ENCODE measurements around the gene TRIM2. TPM values are rescaled to one million over a fixed set of nuclear protein-coding genes. Genes with fewer than 3 reads are reported as not detected.

TRIM2 gene
- total and polyA plus RNA-seq, 12 donors = 6.2 to 130 (median 47.8) TPM

DNA sequence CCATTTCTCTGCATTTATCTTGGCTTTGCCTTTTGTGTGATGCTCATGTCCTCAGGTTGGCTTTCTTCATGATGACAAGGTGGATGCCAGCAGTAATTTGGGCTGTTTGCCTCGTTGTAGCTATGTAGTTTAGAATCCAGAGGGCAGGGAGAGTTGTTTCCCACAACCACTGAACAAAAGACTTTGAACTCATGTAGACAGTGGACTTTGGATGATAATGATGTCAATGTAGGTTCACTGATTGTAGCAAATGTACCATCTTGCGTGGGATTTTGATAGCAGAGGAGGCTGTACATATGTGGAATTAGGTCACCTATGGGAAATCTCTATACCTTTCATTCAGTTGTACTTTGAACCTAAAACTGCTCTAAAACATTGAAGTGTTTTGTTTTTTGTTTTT is 181.5 kb downstream of the TRIM2 start:
- Histone ChIP-seq H3K4me1 (replicated peaks in 1 of 2) (no peaks in the 10 kb centered on the region), H3K27me3 (no peaks in the 10 kb centered on the region), H3K27ac (no peak overlapping the region), H3K9me3 (replicated peaks in 1 of 3) (no peaks in the 10 kb centered on the region), H3K4me3 (no peak overlapping the region), H3K36me3 (replicated peaks in 1 of 2) (no peaks in the 10 kb centered on the region)
- intact Hi-C loops (cut with DNase I) = no loop called here
- TF ChIP-seq, protein P1, sequence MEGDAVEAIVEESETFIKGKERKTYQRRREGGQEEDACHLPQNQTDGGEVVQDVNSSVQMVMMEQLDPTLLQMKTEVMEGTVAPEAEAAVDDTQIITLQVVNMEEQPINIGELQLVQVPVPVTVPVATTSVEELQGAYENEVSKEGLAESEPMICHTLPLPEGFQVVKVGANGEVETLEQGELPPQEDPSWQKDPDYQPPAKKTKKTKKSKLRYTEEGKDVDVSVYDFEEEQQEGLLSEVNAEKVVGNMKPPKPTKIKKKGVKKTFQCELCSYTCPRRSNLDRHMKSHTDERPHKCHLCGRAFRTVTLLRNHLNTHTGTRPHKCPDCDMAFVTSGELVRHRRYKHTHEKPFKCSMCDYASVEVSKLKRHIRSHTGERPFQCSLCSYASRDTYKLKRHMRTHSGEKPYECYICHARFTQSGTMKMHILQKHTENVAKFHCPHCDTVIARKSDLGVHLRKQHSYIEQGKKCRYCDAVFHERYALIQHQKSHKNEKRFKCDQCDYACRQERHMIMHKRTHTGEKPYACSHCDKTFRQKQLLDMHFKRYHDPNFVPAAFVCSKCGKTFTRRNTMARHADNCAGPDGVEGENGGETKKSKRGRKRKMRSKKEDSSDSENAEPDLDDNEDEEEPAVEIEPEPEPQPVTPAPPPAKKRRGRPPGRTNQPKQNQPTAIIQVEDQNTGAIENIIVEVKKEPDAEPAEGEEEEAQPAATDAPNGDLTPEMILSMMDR (IDR thresholded peaks at IDR 0.05) = no peak
- TF ChIP-seq POLR2A (IDR thresholded peaks at IDR 0.05) = no peak
- DNase-seq = no peak
- 91 to 96% (median 95%) methylated on average over 2 of the region's 2 CpGs for WGBS, 4 donors

DNA sequence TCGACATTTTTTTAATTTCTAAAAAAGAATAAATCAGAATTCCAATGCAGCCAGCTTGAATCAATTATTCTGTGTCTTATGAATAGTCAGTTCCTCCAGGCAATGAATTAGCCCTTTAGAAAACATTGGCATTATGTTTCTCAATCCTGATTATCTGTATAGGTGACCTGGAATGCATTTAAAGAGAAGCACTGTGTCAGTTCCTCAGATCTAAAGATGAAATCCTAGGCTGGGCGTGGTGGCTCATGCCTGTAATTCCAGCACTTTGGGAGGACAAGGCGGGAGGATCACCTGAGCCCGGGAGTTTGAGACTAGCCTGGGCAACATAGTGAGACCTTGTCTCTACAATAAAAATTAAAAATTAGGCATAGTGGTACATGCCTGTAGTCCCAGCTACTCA is 183.7 kb downstream of the TRIM2 start:
- Histone ChIP-seq H3K4me3 (no peak overlapping the region), H3K4me1 (replicated peaks in 1 of 2) (no peaks in the 10 kb centered on the region), H3K9me3 (replicated peaks in 1 of 3) (no peaks in the 10 kb centered on the region), H3K27ac (no peak overlapping the region), H3K27me3 (no peaks in the 10 kb centered on the region), H3K36me3 (replicated peaks in 1 of 2) (no peaks in the 10 kb centered on the region)
- intact Hi-C loops (cut with DNase I) = no loop called here
- TF ChIP-seq POLR2A (IDR thresholded peaks at IDR 0.05) = no peak
- TF ChIP-seq, protein P1 (IDR thresholded peaks at IDR 0.05) = no peak
- no peak for DNase-seq
- WGBS, 4 donors = 91 to 94% (median 93%) methylated on average over 4 of the region's 4 CpGs

Small RNA genes lying within 50 kb of the gene (small RNA-seq; reads per million reads assigned to genes)
- gene RF00019 = 0 reads per million in 2 donors
- gene RN7SL419P = 0 reads per million in 2 donors
- 0 reads per million in 2 donors for gene RNU6-1196P

Other genes with a start within 250 kb of the TRIM2 start
- 1 to 10 TPM in 2 of 9 donors, under 1 TPM in 4, not detected in 3; 0.36 to 9.5 (median 0.64) TPM for gene MND1, start 140.2 kb downstream of the TRIM2 start, total RNA-seq
- gene MND1, start 140.2 kb downstream of the TRIM2 start, polyA plus RNA-seq = 1 to 10 TPM in 1 of 3 donors, under 1 TPM in 2; 0.44 to 2.3 (median 0.48) TPM

All from adrenal gland (tissue), 12 donors.